Ishikawa (cell line): ENCODE measurements around the gene TSC22D3.

ENCODE experiments used
- CEBPB ChIP-seq: IDR thresholded peaks from 2 replicates; pipeline ENCODE4 v1.6.1; 2012
- CREB1 ChIP-seq: IDR thresholded peaks from 2 replicates; pipeline ENCODE4 v1.6.1; 2012; ENCODE audit warnings: low read depth
- EGR1 ChIP-seq: IDR thresholded peaks from 2 replicates; pipeline ENCODE4 v1.6.1; 2012
- EP300 ChIP-seq: IDR thresholded peaks from 2 replicates; pipeline ENCODE4 v1.6.1; 2012; ENCODE audit warnings: borderline replicate concordance
- FOXM1 ChIP-seq: IDR thresholded peaks from 2 replicates; pipeline ENCODE4 v1.6.1; 2012; ENCODE audit warnings: low read depth, borderline replicate concordance
- MAX ChIP-seq: IDR thresholded peaks from 2 replicates; pipeline ENCODE4 v1.6.1; 2012
- NFIC ChIP-seq: IDR thresholded peaks from 2 replicates; pipeline ENCODE4 v1.6.1; 2012
- RAD21 ChIP-seq: IDR thresholded peaks from 2 replicates; pipeline ENCODE4 v1.6.1; 2012; ENCODE audit warnings: low read depth
- TAF1 ChIP-seq: IDR thresholded peaks from 2 replicates; pipeline ENCODE4 v1.6.1; 2012; ENCODE audit warnings: low read depth, mild to moderate bottlenecking
- TCF12 ChIP-seq: IDR thresholded peaks from 2 replicates; pipeline ENCODE4 v1.6.1; 2012; ENCODE audit warnings: low read depth
- TEAD4 ChIP-seq: IDR thresholded peaks from 2 replicates; pipeline ENCODE4 v1.6.1; 2012
- YY1 ChIP-seq: IDR thresholded peaks from 2 replicates; pipeline ENCODE4 v1.6.1; 2012; ENCODE audit warnings: low read depth
- ZBTB7A ChIP-seq: IDR thresholded peaks from 2 replicates; pipeline ENCODE4 v1.6.1; 2012; ENCODE audit warnings: low read depth
- TF ChIP-seq, protein P1 (sequence below): IDR thresholded peaks from 2 replicates; pipeline ENCODE4 v1.6.1; 2012; ENCODE audit warnings: low read depth, mild to moderate bottlenecking
- TF ChIP-seq, protein P2 (sequence below): IDR thresholded peaks from 2 replicates; pipeline ENCODE4 v1.6.1; 2012

TSC22D3 gene

GRCh38 chrX:107725761-107726555 is 49.6 kb downstream of the TSC22D3 start:
- TF ChIP-seq MAX (no peak), CEBPB (no peak), TCF12 (no peak), TEAD4 (no peak), YY1 (no peak), NFIC (no peak), RAD21 (no peak), FOXM1 (no peak), TAF1 (no peak), CREB1 (no peak), EGR1 (no peak), EP300 (no peak), ZBTB7A (no peak)
- TF ChIP-seq, protein P1, sequence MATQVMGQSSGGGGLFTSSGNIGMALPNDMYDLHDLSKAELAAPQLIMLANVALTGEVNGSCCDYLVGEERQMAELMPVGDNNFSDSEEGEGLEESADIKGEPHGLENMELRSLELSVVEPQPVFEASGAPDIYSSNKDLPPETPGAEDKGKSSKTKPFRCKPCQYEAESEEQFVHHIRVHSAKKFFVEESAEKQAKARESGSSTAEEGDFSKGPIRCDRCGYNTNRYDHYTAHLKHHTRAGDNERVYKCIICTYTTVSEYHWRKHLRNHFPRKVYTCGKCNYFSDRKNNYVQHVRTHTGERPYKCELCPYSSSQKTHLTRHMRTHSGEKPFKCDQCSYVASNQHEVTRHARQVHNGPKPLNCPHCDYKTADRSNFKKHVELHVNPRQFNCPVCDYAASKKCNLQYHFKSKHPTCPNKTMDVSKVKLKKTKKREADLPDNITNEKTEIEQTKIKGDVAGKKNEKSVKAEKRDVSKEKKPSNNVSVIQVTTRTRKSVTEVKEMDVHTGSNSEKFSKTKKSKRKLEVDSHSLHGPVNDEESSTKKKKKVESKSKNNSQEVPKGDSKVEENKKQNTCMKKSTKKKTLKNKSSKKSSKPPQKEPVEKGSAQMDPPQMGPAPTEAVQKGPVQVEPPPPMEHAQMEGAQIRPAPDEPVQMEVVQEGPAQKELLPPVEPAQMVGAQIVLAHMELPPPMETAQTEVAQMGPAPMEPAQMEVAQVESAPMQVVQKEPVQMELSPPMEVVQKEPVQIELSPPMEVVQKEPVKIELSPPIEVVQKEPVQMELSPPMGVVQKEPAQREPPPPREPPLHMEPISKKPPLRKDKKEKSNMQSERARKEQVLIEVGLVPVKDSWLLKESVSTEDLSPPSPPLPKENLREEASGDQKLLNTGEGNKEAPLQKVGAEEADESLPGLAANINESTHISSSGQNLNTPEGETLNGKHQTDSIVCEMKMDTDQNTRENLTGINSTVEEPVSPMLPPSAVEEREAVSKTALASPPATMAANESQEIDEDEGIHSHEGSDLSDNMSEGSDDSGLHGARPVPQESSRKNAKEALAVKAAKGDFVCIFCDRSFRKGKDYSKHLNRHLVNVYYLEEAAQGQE: no peak
- TF ChIP-seq, protein P2, sequence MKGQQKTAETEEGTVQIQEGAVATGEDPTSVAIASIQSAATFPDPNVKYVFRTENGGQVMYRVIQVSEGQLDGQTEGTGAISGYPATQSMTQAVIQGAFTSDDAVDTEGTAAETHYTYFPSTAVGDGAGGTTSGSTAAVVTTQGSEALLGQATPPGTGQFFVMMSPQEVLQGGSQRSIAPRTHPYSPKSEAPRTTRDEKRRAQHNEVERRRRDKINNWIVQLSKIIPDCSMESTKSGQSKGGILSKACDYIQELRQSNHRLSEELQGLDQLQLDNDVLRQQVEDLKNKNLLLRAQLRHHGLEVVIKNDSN: no peak

GRCh38 chrX:107724653-107725052 is 50.9 kb downstream of the TSC22D3 start:
- no peak for TF ChIP-seq FOXM1
- no peak for TF ChIP-seq RAD21
- TF ChIP-seq NFIC: no peak
- no peak for TF ChIP-seq CEBPB
- TF ChIP-seq TEAD4: no peak
- no peak for TF ChIP-seq CREB1
- TF ChIP-seq TAF1: no peak
- no peak for TF ChIP-seq MAX
- TF ChIP-seq YY1: no peak

DNA sequence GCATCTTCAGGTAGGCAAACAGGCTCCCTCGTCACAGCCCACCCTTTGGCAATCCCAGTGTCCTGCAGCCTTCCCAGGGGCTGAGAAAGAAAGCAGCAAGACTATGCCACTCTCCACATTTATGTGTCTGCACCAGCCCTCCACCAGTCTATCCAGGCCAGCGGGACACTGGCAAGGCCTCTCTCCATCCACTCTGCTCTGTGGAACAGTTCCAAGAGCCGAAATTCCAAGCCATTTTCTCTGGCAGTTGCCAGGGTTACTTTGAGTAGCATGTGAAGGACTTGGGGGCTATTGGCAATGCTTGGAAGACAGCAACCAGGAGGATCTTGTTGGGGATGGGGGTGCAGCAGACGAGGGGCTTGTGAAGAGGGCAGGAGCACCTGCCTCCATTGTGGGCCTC is 52.1 kb downstream of the TSC22D3 start:
- TF ChIP-seq FOXM1 (no peak), EP300 (no peak), TEAD4 (no peak), EGR1 (no peak), TAF1 (no peak), NFIC (no peak), YY1 (no peak), CREB1 (no peak)
- TF ChIP-seq, protein P1: no peak

DNA sequence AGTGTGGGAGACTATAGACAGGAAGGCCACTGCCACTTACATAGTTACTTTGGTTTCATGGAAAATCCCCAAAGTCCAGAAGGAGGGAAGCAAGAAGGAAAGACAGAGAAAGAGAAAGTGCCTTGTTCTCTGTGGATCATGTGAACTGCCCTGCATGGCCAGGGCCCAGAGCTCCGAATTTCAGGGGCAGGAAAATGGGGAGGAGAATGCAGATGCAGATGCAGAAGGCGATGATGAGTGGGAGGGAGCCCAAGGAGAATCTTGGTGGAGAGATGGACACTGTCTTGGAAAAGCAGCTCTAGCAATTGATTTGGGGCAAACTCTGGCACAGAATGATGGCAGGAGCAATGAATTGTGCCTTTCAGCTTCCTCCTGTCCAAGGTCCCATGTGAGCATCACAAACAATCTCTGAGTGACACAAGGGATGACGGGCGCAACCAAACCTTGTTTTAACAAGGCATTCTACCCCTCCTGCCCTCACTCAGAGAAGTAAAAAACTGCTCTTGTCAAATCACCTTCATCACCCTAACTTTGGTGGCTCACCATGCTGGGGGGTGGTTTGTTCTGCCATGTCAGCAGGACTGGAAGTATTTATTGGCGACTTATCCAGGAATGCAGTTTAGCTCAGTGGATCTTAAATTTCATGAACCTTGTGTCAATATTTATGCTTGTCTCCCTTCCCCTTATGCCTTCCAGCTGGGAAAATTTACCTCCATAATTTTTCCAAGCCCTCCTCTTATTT is 53.5 kb downstream of the TSC22D3 start:
- TF ChIP-seq TEAD4: no peak
- TF ChIP-seq, protein P2: no peak
- no peak for TF ChIP-seq TCF12
- TF ChIP-seq NFIC: no peak
- no peak for TF ChIP-seq RAD21
- TF ChIP-seq YY1: no peak
- no peak for TF ChIP-seq CEBPB
- TF ChIP-seq, protein P1: no peak
- TF ChIP-seq CREB1: no peak
